Measurements from ENCODE around the gene SEC24C.

Gene SEC24C

DNA sequence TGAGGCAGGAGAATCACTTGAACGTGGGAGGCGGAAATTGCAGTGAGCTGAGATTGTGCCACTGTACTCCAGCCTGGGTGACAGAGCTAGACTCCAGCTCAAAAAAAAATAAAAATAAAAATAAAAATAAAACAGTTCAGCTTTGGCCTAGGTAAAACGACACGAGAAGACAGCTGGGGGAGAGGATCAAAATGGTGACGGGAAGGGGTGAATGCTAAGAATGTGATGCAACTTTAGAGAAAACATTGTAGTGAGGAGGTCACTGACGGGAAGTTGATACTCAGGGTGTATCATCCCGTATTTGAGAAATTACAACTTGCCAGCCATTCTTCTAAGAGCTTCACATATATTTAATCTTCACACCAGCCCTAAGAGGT lies 66.2 kb downstream of the SEC24C start:
- DNase-seq (ENCODE audit: insufficient read length, low spot score): no peak
- no peak for FAIRE-seq
- no peak for TF ChIP-seq CTCF (IDR thresholded peaks at IDR 0.05; ENCODE audit: insufficient read depth, missing control alignments)

- no peak for FAIRE-seq
- no peak for TF ChIP-seq CTCF (IDR thresholded peaks at IDR 0.05; ENCODE audit: insufficient read depth, missing control alignments)
- DNase-seq (ENCODE audit: insufficient read length, low spot score): no peak
Measured at GRCh38 chr10:73810735-73811465, 66.7 kb downstream of the SEC24C start.

- TF ChIP-seq CTCF (IDR thresholded peaks at IDR 0.05; ENCODE audit: insufficient read depth, missing control alignments): no peak
- FAIRE-seq (no peak), DNase-seq (ENCODE audit: insufficient read length, low spot score) (no peak)
Measured at GRCh38 chr10:73812657-73813056, 68.5 kb downstream of the SEC24C start.

- no peak for TF ChIP-seq CTCF (IDR thresholded peaks at IDR 0.05; ENCODE audit: insufficient read depth, missing control alignments)
- FAIRE-seq (no peak), DNase-seq (ENCODE audit: insufficient read length, low spot score) (no peak)
Measured at GRCh38 chr10:73813333-73813732, 69.2 kb downstream of the SEC24C start.

DNA sequence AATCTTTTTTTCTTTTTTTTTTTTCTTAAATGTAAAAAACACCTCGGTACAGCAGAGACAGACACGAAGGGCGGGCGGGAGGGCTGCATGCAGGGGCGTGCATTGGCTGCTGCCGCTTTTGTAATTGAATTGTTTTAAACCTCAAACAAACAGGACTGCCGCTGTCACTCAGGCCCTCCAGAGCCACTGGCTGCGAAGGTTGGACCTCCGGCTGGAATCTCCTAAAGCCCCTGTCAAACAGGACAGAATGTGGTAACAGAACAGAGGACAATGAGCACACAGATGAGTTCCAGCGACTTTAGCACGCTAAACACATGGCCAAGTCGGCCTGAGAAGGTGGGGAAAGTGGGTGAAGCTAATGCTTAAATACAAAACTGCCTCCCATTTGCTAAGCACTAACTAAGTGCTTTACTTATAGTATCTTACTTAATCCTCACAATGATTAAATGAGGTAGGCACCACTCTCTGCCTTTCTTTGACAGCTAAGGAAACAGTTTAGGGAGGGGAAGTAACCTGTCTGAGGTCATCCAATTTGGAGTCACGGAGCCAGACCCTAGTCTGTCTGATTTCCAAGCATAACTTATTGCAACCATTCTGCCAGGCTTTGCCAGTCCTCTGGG lies 70.2 kb downstream of the SEC24C start:
- no peak for FAIRE-seq
- DNase-seq (ENCODE audit: insufficient read length, low spot score): no peak
- no peak for TF ChIP-seq CTCF (IDR thresholded peaks at IDR 0.05; ENCODE audit: insufficient read depth, missing control alignments)

GRCh38 chr10:73814896-73815718 lies 70.9 kb downstream of the SEC24C start:
- no peak for FAIRE-seq

More at GRCh38 chr10:73814896-73815718, 70.9 kb downstream of the SEC24C start:
- DNase-seq (ENCODE audit: insufficient read length, low spot score): peak; percentile 66
- TF ChIP-seq CTCF (IDR thresholded peaks at IDR 0.05; ENCODE audit: insufficient read depth, missing control alignments): no peak
